MM.1S (cell line): ENCODE data around the gene SULT1C3.

Source experiments
- CTCF ChIP-seq: fragments of 300-600 bp; sonication (generic); IDR thresholded peaks from 2 replicates; pipeline ENCODE4 v1.5.1; 2016; ENCODE audit warnings: antibody characterized with exemption, low read length, mixed read lengths
- EZH2phosphoT487 ChIP-seq: fragments of 300-600 bp; sonication (generic); IDR thresholded peaks from 2 replicates; pipeline ENCODE4 v1.6.1; 2018; ENCODE audit warnings: antibody characterized with exemption, low read length

DNA sequence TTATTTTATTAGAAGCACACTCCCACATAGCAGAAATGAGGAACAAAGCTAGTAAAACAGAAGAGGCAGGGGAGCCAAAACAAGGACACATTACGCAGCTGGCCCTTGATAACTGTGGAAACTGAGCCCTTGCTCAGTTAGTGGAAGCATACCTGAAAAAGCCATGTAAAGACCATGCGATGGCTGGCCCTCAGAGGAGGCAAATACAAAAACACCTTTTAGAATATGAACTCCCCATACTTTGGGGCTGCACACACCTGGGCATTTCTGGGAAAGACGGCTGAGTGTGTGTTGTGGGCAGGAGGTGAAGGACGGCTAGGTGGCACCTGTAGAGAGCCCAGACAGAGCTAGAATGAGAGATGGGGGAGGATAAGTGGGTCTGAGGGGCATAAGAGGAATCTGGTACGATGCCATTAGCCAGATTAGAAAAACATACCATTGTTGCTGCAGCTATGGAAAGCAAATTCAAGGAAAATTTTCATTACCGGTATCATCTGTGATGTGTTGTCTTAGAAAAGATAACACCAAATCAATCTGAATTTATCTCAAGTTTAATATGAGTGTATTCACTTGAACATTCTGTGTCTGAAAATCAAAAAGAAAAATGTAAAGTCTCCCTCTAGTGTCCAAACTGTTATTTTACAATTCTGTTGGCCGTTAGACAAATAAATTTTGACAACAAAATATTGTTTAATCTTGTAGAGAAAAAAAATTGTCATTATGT is 45.2 kb upstream of the SULT1C3 start:
- TF ChIP-seq CTCF: peak; percentile 51
- TF ChIP-seq EZH2phosphoT487: no peak
